CD14-positive monocyte (primary cell): ENCODE results near the gene DDO. TPM values are rescaled to one million over a fixed set of nuclear protein-coding genes. Genes with fewer than 3 reads are reported as not detected.
"Not testable (repeated sequence)": the region's sequence is repeated elsewhere in the genome, so short reads cannot be mapped to it uniquely, and the experiment has no call there.

ENCODE experiments used
- DNase-seq, 3 donors: peaks; one replicate each; pipeline ENCODE4 v3.0.0-alpha.2; 2011 to 2022
- H2AFZ ChIP-seq: 2 replicates; pipeline ENCODE4 v1.6.0; 2012; ENCODE audit warnings: mild to moderate bottlenecking, low read depth, low read length, inconsistent platforms; ENCODE audit not compliant: insufficient read depth, poor library complexity, severe bottlenecking
- H3K27ac ChIP-seq, 2 donors: 1 replicate in 1 of 2; 2 replicates in 1 of 2; pipeline ENCODE4 v1.5.1; 2012 to 2013; ENCODE audit warnings: low read length in 2 of 2, control low read depth in 1 of 2, inconsistent platforms in 1 of 2, low read depth in 1 of 2, mild to moderate bottlenecking in 1 of 2
- H3K27me3 ChIP-seq, 2 donors: one replicate each; pipeline versions ENCODE4 v1.6.0 to v1.6.1; 2011 to 2013; ENCODE audit warnings: low read length in 2 of 2; ENCODE audit not compliant: control insufficient read depth in 2 of 2, insufficient read depth in 2 of 2
- H3K36me3 ChIP-seq, 2 donors: replicated peaks in 1 of 2; 1 replicate in 1 of 2; 2 replicates in 1 of 2; pipeline versions ENCODE4 v1.5.1 to v1.6.1; 2012 to 2013; ENCODE audit warnings: low read length in 2 of 2, control low read depth in 1 of 2, inconsistent platforms in 1 of 2, mild to moderate bottlenecking in 1 of 2; ENCODE audit not compliant: insufficient read depth in 2 of 2, control insufficient read depth in 1 of 2
- H3K4me1 ChIP-seq, 2 donors: 1 replicate in 1 of 2; 2 replicates in 1 of 2; pipeline versions ENCODE4 v1.5.1 to v1.6.1; 2012 to 2013; ENCODE audit warnings: low read length in 2 of 2, control low read depth in 1 of 2, inconsistent platforms in 1 of 2, mild to moderate bottlenecking in 1 of 2, moderate library complexity in 1 of 2; ENCODE audit not compliant: insufficient read depth in 2 of 2, control insufficient read depth in 1 of 2
- H3K4me2 ChIP-seq: replicated peaks from 2 replicates; pipeline ENCODE3; 2012; ENCODE audit warnings: low read length, moderate library complexity, mild to moderate bottlenecking; ENCODE audit not compliant: poor library complexity, severe bottlenecking; ENCODE audit errors: extremely low read depth
- H3K4me3 ChIP-seq, 3 experiments: fragments of 200-600 bp in 1 of 3; sonication (generic) in 1 of 3; replicated peaks in 1 of 3; 1 replicate in 2 of 3; 2 replicates in 1 of 3; pipeline ENCODE4 v1.5.1; 2011 to 2013; ENCODE audit warnings: low read length in 3 of 3, mild to moderate bottlenecking in 3 of 3, control low read depth in 2 of 3, low read depth in 2 of 3, inconsistent platforms in 1 of 3, moderate library complexity in 1 of 3
- H3K79me2 ChIP-seq: 2 replicates; pipeline ENCODE4 v1.6.0; 2012; ENCODE audit warnings: mild to moderate bottlenecking, control low read depth, inconsistent platforms, low read length, moderate library complexity; ENCODE audit not compliant: insufficient read depth
- H3K9ac ChIP-seq: 2 replicates; pipeline ENCODE4 v1.6.0; 2017; ENCODE audit warnings: low read length, mild to moderate bottlenecking; ENCODE audit not compliant: insufficient read depth, poor library complexity, severe bottlenecking
- H3K9me3 ChIP-seq, 2 donors: replicated peaks in 1 of 2; 1 replicate in 1 of 2; 2 replicates in 1 of 2; pipeline versions ENCODE4 v1.5.1 to v1.6.1; 2012 to 2013; ENCODE audit warnings: low read length in 2 of 2, control low read depth in 1 of 2; ENCODE audit not compliant: control insufficient read depth in 1 of 2, insufficient read depth in 1 of 2
- H4K20me1 ChIP-seq: 2 replicates; pipeline ENCODE4 v1.6.0; 2012; ENCODE audit warnings: mild to moderate bottlenecking, low read length, control low read depth, moderate library complexity; ENCODE audit not compliant: insufficient read depth
- H3K27ac Mint-ChIP-seq, 7 donors: one replicate each; pipeline ENCODE4 v1.8.0; 2020; ENCODE audit warnings: mild to moderate bottlenecking in 7 of 7, mixed read lengths in 7 of 7, moderate library complexity in 6 of 7, inconsistent platforms in 2 of 7
- H3K27me3 Mint-ChIP-seq, 3 donors: one replicate each; pipeline ENCODE4 v1.8.0; 2021 to 2022; ENCODE audit warnings: low read depth in 3 of 3, mild to moderate bottlenecking in 3 of 3, mixed read lengths in 3 of 3, moderate library complexity in 3 of 3, inconsistent platforms in 1 of 3
- H3K36me3 Mint-ChIP-seq, 2 donors: one replicate each; pipeline ENCODE4 v1.8.0; 2020; ENCODE audit warnings: mixed read lengths in 2 of 2, inconsistent platforms in 1 of 2, mild to moderate bottlenecking in 1 of 2
- H3K4me1 Mint-ChIP-seq: one replicate; pipeline ENCODE4 v1.8.0; 2020; ENCODE audit warnings: mild to moderate bottlenecking, mixed read lengths
- H3K4me3 Mint-ChIP-seq, 2 donors: one replicate each; pipeline ENCODE4 v1.8.0; 2020; ENCODE audit warnings: mild to moderate bottlenecking in 2 of 2, mixed read lengths in 2 of 2, moderate library complexity in 1 of 2
- H3K9me3 Mint-ChIP-seq, 7 donors: one replicate each; pipeline ENCODE4 v1.8.0; 2020 to 2022; ENCODE audit warnings: mixed read lengths in 7 of 7, mild to moderate bottlenecking in 6 of 7, moderate library complexity in 6 of 7, inconsistent platforms in 2 of 7
- WGBS: methylation state at CpG from one replicate; pipeline ENCODE4 v1.1.5; 2013; ENCODE audit warnings: missing lambda C conversion rate; ENCODE audit not compliant: insufficient coverage; 5-methylcytosine and 5-hydroxymethylcytosine counted together
- intact Hi-C, 2 donors: fragments of 100-400 bp; cut with micrococcal nuclease; formaldehyde crosslinking; loops; one replicate each; pipeline versions ENCODE4 v1.15.0 to v1.15.1; 2023
- polyA plus RNA-seq, 3 donors: library from polyadenylated mRNA; depleted of rRNA in 1 of 3; unstranded in 2 of 3; stranded (reverse) in 1 of 3; fragments of 300-500 nt in 2 of 3; fragments of >200 nt in 1 of 3; fragmentation: Illumina TruSeq in 2 of 3; gene quantifications; 1 replicate in 2 of 3; 2 replicates in 1 of 3; pipeline ENCODE4 v1.2.3, GENCODE V29; 2012 to 2021
- TF ChIP-seq, protein P1 (sequence below): fragments of 200-600 bp; IDR thresholded peaks from one replicate; pipeline ENCODE4 v1.8.0; 2022; ENCODE audit warnings: antibody characterized with exemption, mild to moderate bottlenecking

Gene DDO
- polyA plus RNA-seq, 3 donors, result 0.24 to 2.2 (median 0.95) TPM

DNA sequence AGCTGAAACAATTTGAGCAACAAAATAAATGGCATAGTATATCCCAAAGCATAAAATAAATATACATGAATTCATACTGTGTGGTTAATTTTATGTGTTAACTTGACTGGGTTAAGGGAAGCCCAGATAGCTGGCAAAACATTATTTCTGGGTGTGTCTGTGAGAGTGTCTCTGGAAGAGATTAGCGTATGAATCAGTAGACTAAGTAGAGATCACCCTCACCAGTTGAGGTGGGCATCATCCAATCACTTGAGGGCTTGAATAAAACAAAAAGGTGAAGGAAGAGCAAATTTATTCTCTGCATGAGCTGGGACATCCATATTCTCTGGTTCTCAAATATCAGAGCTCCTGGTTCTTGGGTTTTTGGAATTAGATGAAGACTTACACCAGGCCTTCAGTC is 43.1 kb upstream of the DDO start:
- peaks cover 0 to 1% (median 0%) of the 10 kb centered on the region in 3 donors for H3K27me3 Mint-ChIP-seq
- no peak overlapping the region for H3K27ac ChIP-seq
- H3K4me1 Mint-ChIP-seq, result peaks cover 3% of the 10 kb centered on the region
- TF ChIP-seq, protein P1, sequence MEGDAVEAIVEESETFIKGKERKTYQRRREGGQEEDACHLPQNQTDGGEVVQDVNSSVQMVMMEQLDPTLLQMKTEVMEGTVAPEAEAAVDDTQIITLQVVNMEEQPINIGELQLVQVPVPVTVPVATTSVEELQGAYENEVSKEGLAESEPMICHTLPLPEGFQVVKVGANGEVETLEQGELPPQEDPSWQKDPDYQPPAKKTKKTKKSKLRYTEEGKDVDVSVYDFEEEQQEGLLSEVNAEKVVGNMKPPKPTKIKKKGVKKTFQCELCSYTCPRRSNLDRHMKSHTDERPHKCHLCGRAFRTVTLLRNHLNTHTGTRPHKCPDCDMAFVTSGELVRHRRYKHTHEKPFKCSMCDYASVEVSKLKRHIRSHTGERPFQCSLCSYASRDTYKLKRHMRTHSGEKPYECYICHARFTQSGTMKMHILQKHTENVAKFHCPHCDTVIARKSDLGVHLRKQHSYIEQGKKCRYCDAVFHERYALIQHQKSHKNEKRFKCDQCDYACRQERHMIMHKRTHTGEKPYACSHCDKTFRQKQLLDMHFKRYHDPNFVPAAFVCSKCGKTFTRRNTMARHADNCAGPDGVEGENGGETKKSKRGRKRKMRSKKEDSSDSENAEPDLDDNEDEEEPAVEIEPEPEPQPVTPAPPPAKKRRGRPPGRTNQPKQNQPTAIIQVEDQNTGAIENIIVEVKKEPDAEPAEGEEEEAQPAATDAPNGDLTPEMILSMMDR, result no peak
- no peak overlapping the region for H3K4me3 ChIP-seq
- WGBS, result no CpG with 5 or more reads among the region's 1 CpG
- no peak overlapping the region for H3K9ac ChIP-seq
- H3K4me3 Mint-ChIP-seq, result no peak overlapping the region
- H3K36me3 Mint-ChIP-seq, result peaks cover 18 to 20% of the 10 kb centered on the region in 2 donors
- intact Hi-C loops, result no loop called here
- peak overlapping the region in 3 of 7 donors; percentile 55 to 68 (median 57) for H3K27ac Mint-ChIP-seq
- peaks cover 7 to 21% of the 10 kb centered on the region in 2 donors for H3K36me3 ChIP-seq
- no peak for DNase-seq
- H3K9me3 ChIP-seq, result peaks cover 14 to 19% of the 10 kb centered on the region in 2 donors
- no peak overlapping the region for H3K4me2 ChIP-seq
- H2AFZ ChIP-seq, result no peak overlapping the region
- H4K20me1 ChIP-seq, result no peaks in the 10 kb centered on the region
- H3K9me3 Mint-ChIP-seq, result peaks cover 15 to 27% (median 24%) of the 10 kb centered on the region in 7 donors
- H3K4me1 ChIP-seq, result no peaks in the 10 kb centered on the region
- H3K27me3 ChIP-seq, result no peaks in the 10 kb centered on the region
- peaks cover 69% of the 10 kb centered on the region for H3K79me2 ChIP-seq

DNA sequence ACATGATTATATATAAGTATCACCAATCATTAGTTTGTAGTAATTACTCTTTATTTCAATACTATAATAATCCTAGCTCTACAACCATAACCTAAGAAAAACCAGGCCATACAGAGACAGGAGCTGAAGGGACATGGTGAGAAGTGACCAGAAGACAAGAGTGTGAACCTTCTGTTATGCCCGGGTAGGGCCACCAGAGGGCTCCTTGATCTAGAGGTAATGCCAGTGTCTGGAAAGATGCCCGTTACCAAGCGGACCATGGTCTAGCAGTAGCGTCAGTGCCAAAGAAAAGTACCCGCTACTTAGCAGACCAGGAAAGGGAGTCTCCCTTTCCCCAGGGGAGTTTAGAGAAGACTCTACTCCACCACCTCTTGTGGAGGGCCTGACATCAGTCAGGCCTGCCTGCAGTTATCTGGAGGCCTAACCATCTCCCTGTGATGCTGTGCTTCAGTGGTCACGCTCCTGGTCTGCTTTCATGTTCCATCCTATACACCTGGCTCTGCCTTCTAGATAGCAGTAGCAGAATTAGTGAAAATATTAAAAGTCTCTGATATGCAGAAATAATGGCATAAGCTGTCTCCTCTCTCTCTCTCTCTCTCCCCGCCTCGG is 42.3 kb upstream of the DDO start:
- peaks cover 23 to 28% of the 10 kb centered on the region in 2 donors for H3K36me3 Mint-ChIP-seq
- H3K4me1 ChIP-seq, H3K27ac ChIP-seq, H4K20me1 ChIP-seq, H3K4me3 ChIP-seq, intact Hi-C loops, H2AFZ ChIP-seq, H3K27me3 ChIP-seq, H3K9ac ChIP-seq, H3K27me3 Mint-ChIP-seq, H3K4me3 Mint-ChIP-seq, H3K4me2 ChIP-seq, H3K4me1 Mint-ChIP-seq: not testable (repeated sequence)
- peaks cover 11 to 24% of the 10 kb centered on the region in 2 donors for H3K36me3 ChIP-seq
- H3K9me3 Mint-ChIP-seq, result peaks cover 9 to 21% (median 16%) of the 10 kb centered on the region in 7 donors
- TF ChIP-seq, protein P1, result peak; percentile 81
- 78% methylated on average over 3 of the region's 8 CpGs for WGBS
- H3K79me2 ChIP-seq, result peaks cover 61% of the 10 kb centered on the region
- peak overlapping the region in 2 of 7 donors; percentile 55 to 68 for H3K27ac Mint-ChIP-seq
- peaks cover 11 to 14% of the 10 kb centered on the region in 2 donors for H3K9me3 ChIP-seq
- peak; percentile 21 to 32 (median 22) for DNase-seq
